Breast epithelium (tissue), 3 donors: ENCODE measurements around the gene TXNRD1.

Experiments
- POLR2AphosphoS5 ChIP-seq, 3 donors: sonication (generic); formaldehyde crosslinking; IDR thresholded peaks; one replicate each; pipeline ENCODE4 v1.6.1; 2017; ENCODE audit warnings: antibody characterized with exemption in 3 of 3
- TF ChIP-seq, protein P1 (sequence below), 3 donors: fragments of 450-650 bp; IDR thresholded peaks; one replicate each; pipeline ENCODE4 v1.5.1; 2016 to 2017; ENCODE audit warnings: antibody characterized with exemption in 3 of 3, mild to moderate bottlenecking in 3 of 3, moderate library complexity in 3 of 3

DNA sequence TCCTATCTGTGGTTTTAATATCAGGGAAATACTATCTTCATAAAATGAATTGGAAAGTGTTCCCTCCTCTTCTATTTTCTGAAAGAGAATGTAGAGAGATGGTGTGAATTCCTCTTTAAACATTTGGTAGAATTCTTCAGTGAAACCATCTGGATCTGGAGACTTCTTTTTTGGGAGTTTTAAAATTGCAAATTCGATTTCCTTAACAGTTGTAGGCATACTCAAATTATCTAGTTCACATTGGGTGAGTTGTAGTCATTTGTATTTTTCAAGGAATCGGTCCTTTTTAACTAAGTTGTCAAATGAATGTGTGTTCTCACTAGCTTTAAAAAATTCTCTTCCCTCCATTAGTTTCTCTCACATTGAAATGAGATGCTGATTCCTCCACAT lies 165.8 kb downstream of the TXNRD1 start:
- TF ChIP-seq, protein P1, sequence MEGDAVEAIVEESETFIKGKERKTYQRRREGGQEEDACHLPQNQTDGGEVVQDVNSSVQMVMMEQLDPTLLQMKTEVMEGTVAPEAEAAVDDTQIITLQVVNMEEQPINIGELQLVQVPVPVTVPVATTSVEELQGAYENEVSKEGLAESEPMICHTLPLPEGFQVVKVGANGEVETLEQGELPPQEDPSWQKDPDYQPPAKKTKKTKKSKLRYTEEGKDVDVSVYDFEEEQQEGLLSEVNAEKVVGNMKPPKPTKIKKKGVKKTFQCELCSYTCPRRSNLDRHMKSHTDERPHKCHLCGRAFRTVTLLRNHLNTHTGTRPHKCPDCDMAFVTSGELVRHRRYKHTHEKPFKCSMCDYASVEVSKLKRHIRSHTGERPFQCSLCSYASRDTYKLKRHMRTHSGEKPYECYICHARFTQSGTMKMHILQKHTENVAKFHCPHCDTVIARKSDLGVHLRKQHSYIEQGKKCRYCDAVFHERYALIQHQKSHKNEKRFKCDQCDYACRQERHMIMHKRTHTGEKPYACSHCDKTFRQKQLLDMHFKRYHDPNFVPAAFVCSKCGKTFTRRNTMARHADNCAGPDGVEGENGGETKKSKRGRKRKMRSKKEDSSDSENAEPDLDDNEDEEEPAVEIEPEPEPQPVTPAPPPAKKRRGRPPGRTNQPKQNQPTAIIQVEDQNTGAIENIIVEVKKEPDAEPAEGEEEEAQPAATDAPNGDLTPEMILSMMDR (IDR thresholded peaks at IDR 0.05), result no peak
- no peak for TF ChIP-seq POLR2AphosphoS5 (IDR thresholded peaks at IDR 0.05)
